DMS79 treated with DMSO at 0.1 percent for 48 hours (cell line): Measurements from ENCODE around the gene SORCS2.
A peak's percentile ranks its signal among the peaks of the same experiment; 100 is the strongest.

Source experiments
- DNase-seq: peaks from one replicate; lab custom pipeline; 2025; lab: John Stamatoyannopoulos, UW

The SORCS2 gene

GRCh38 chr4:7326693-7327340 is 134.5 kb downstream of the SORCS2 start:
- no peak for DNase-seq

GRCh38 chr4:7327341-7327885 is 135.1 kb downstream of the SORCS2 start:
- no peak for DNase-seq

GRCh38 chr4:7328162-7328912 is 136.0 kb downstream of the SORCS2 start:
- DNase-seq: no peak

- no peak for DNase-seq
These were observed 136.7 kb downstream of the SORCS2 start for GRCh38 chr4:7328913-7329638.

- DNase-seq: no peak
These were observed 137.8 kb downstream of the SORCS2 start for GRCh38 chr4:7330031-7330596.

- no peak for DNase-seq
These were observed 138.7 kb downstream of the SORCS2 start for GRCh38 chr4:7330811-7331681.

- DNase-seq: no peak
These were observed 139.3 kb downstream of the SORCS2 start for GRCh38 chr4:7331682-7332000.

GRCh38 chr4:7332216-7333023 is 140.1 kb downstream of the SORCS2 start:
- DNase-seq: no peak

GRCh38 chr4:7333024-7333780 is 140.9 kb downstream of the SORCS2 start:
- no peak for DNase-seq

- DNase-seq: no peak
These were observed 141.6 kb downstream of the SORCS2 start for GRCh38 chr4:7333801-7334421.

GRCh38 chr4:7334521-7335275 is 142.4 kb downstream of the SORCS2 start:
- no peak for DNase-seq

- peak; percentile 34 for DNase-seq
These were observed 143.2 kb downstream of the SORCS2 start for GRCh38 chr4:7335344-7336066.

- DNase-seq: no peak
These were observed 143.8 kb downstream of the SORCS2 start for GRCh38 chr4:7336067-7336569.

- no peak for DNase-seq
These were observed 144.4 kb downstream of the SORCS2 start for GRCh38 chr4:7336732-7337131.

GRCh38 chr4:7337196-7338058 is 145.1 kb downstream of the SORCS2 start:
- no peak for DNase-seq

GRCh38 chr4:7338059-7338452 is 145.7 kb downstream of the SORCS2 start:
- DNase-seq: no peak
